Measurements from ENCODE around the gene SUCLG1. TPM values are rescaled to one million over a fixed set of nuclear protein-coding genes. Genes with fewer than 3 reads are reported as not detected.

The SUCLG1 gene
- polyA plus RNA-seq, 1 experiment = 73.9 TPM

- Histone ChIP-seq H3K27me3 (ENCODE audit: control insufficient read depth, insufficient read depth, low read length) (no peaks in the 10 kb centered on the region), H3K27ac (ENCODE audit: low read depth, low read length) (no peak overlapping the region), H3K9me3 (ENCODE audit: control insufficient read depth, insufficient read depth, low read length) (no peaks in the 10 kb centered on the region; the same call in 1 of the 2 replicates), H3K4me3 (ENCODE audit: low read depth, low read length) (no peak overlapping the region)
- TF ChIP-seq CTCF (IDR thresholded peaks at IDR 0.05; ENCODE audit: low read depth, low read length) = no peak
- no peak for DNase-seq (ENCODE audit: low read depth, low spot score)
- CTCF ChIA-PET = no interaction called here
- POLR2A ChIA-PET = no interaction called here
Measured at GRCh38 chr2:84457686-84458085, 1.4 kb downstream of the SUCLG1 start.

GRCh38 chr2:84456156-84456555 lies 2.9 kb downstream of the SUCLG1 start:
- no peak for DNase-seq (ENCODE audit: low read depth, low spot score)
- CTCF ChIA-PET = no interaction called here
- H3K27me3 ChIP-seq (ENCODE audit: control insufficient read depth, insufficient read depth, low read length) = no peaks in the 10 kb centered on the region
- TF ChIP-seq CTCF (IDR thresholded peaks at IDR 0.05; ENCODE audit: low read depth, low read length) = no peak
- POLR2A ChIA-PET = no interaction called here
- no peak overlapping the region for H3K4me3 ChIP-seq (ENCODE audit: low read depth, low read length)
- H3K27ac ChIP-seq (ENCODE audit: low read depth, low read length) = no peak overlapping the region
- no peaks in the 10 kb centered on the region; the same call in 1 of the 2 replicates for H3K9me3 ChIP-seq (ENCODE audit: control insufficient read depth, insufficient read depth, low read length)

GRCh38 chr2:84454581-84454980 lies 4.5 kb downstream of the SUCLG1 start:
- H3K4me3 ChIP-seq (ENCODE audit: low read depth, low read length) = no peak overlapping the region
- no peak overlapping the region for H3K27ac ChIP-seq (ENCODE audit: low read depth, low read length)
- CTCF ChIA-PET = no interaction called here
- H3K27me3 ChIP-seq (ENCODE audit: control insufficient read depth, insufficient read depth, low read length) = no peaks in the 10 kb centered on the region
- H3K9me3 ChIP-seq (ENCODE audit: control insufficient read depth, insufficient read depth, low read length) = no peaks in the 10 kb centered on the region; the same call in 1 of the 2 replicates
- POLR2A ChIA-PET = no interaction called here
- no peak for DNase-seq (ENCODE audit: low read depth, low spot score)
- TF ChIP-seq CTCF (IDR thresholded peaks at IDR 0.05; ENCODE audit: low read depth, low read length) = no peak

DNA sequence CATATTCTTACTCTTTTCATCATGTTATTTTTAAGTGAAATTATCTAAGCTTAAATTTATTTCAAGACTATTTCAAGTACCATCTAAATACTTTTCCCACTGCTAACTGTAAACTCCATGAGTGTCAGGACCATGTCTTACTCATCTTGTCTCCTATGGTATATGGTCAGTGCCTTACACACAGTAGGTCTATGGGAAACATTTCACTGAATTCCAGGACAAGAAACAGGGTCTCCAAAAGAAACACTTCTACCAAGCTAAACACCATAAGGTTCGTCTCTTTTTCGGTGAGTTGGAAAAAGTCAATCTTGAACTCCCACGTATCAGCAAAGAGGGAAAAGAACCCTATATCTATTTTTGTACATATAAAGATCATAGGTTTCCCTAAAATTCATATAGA lies 6.5 kb downstream of the SUCLG1 start:
- Histone ChIP-seq H3K27ac (ENCODE audit: low read depth, low read length) (no peak overlapping the region), H3K27me3 (ENCODE audit: control insufficient read depth, insufficient read depth, low read length) (no peaks in the 10 kb centered on the region), H3K9me3 (ENCODE audit: control insufficient read depth, insufficient read depth, low read length) (no peaks in the 10 kb centered on the region), H3K4me3 (ENCODE audit: low read depth, low read length) (no peak overlapping the region)
- TF ChIP-seq CTCF (IDR thresholded peaks at IDR 0.05; ENCODE audit: low read depth, low read length) = no peak
- DNase-seq (ENCODE audit: low read depth, low spot score) = no peak
- CTCF ChIA-PET = interaction anchor here (0.6 kb wide), 1 partner anchor 474 kb away, joined by 3 read pairs; no protein-coding TSS in a partner anchor
- POLR2A ChIA-PET = no interaction called here

DNA sequence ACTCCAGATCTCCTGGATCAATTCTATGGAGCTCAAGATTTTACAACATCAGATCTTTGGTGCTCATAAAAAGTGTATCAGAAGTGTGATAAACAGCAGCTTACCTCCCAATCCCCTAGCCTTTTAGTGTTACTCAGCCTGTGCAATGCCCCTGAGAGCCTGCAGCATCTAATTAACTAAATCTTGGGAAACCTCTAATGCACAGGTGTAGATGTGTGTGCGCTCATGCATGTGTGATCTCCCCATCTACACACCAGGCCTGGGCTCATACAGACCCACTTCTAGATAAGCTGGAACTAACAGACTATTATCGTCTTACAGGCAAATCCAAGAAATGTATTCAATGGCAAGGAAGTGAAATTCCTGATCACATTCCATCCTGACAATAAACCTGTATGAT lies 7.5 kb downstream of the SUCLG1 start:
- no peaks in the 10 kb centered on the region for H3K9me3 ChIP-seq (ENCODE audit: control insufficient read depth, insufficient read depth, low read length)
- H3K27me3 ChIP-seq (ENCODE audit: control insufficient read depth, insufficient read depth, low read length) = no peaks in the 10 kb centered on the region
- no peak for TF ChIP-seq CTCF (IDR thresholded peaks at IDR 0.05; ENCODE audit: low read depth, low read length)
- ChIA-PET POLR2A (no interaction called here), CTCF (no interaction called here)
- no peak for DNase-seq (ENCODE audit: low read depth, low spot score)
- no peak overlapping the region for H3K4me3 ChIP-seq (ENCODE audit: low read depth, low read length)
- H3K27ac ChIP-seq (ENCODE audit: low read depth, low read length) = no peak overlapping the region

All from AG04450 (cell line).